ENCODE results near the gene SLC66A2. TPM values are rescaled to one million over a fixed set of nuclear protein-coding genes. Genes with fewer than 3 reads are reported as not detected.

Gene SLC66A2
- total RNA-seq, 1 experiment from 2014 or later: 28.6 TPM

DNA sequence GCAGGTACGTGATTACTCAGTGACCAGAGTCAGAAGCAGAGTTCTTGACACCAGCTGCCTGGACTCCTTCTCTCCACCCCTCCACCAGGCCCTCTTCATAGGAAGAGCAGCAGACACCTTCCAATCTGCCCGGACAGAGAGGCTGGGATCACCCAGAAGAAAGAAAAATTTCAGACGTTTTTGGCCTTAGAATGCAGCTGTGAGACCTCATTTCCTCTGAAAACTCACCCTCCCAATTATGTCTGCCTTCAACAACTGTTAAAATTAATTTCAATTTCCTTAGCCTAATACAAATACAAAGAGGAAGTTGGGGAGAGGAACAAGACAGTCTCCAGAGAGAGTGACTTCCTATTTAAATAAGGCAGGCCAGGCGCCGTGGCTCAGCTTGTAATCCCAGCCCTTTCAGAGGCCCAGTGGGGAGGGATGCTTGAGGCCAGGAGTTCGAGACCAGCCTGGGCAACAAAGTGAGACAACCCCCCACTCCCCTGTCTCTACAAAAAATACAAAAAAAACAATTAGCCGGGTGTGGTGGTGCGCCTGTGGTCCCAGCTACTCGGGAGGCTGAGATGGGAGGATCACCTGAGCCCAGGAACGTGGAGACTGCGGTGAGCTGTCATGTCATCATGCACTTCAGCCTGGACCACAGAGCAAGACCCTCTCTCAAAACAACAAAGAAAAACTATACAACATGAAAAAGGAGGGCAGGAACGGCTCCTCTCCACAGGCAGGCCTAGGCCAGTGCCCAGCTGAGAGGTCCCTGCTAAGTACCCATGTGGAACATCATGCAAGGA, 1.6 kb downstream of the SLC66A2 start:
- no peaks in the 10 kb centered on the region for H3K36me3 ChIP-seq (replicated peaks; ENCODE audit: control insufficient read depth, insufficient read depth, low read length)
- H3K4me3 ChIP-seq (ENCODE audit: insufficient read depth, low read depth, low read length): no peak overlapping the region; the same call in 1 of the 2 replicates
- H3K27me3 ChIP-seq (ENCODE audit: control insufficient read depth, insufficient read depth, low read length): peaks cover 41% of the 10 kb centered on the region
- DNase-seq: no peak

- DNase-seq: no peak
- no peaks in the 10 kb centered on the region for H3K36me3 ChIP-seq (replicated peaks; ENCODE audit: control insufficient read depth, insufficient read depth, low read length)
- H3K27me3 ChIP-seq (ENCODE audit: control insufficient read depth, insufficient read depth, low read length): peaks cover 31% of the 10 kb centered on the region
- no peak overlapping the region for H3K4me3 ChIP-seq (ENCODE audit: insufficient read depth, low read depth, low read length)
Observed at GRCh38 chr18:79948719-79949411, 2.6 kb downstream of the SLC66A2 start.

- H3K36me3 ChIP-seq (replicated peaks; ENCODE audit: control insufficient read depth, insufficient read depth, low read length): no peaks in the 10 kb centered on the region
- DNase-seq: no peak
- peaks cover 23% of the 10 kb centered on the region for H3K27me3 ChIP-seq (ENCODE audit: control insufficient read depth, insufficient read depth, low read length)
- H3K4me3 ChIP-seq (ENCODE audit: insufficient read depth, low read depth, low read length): no peak overlapping the region
Observed at GRCh38 chr18:79947881-79948610, 3.4 kb downstream of the SLC66A2 start.

DNA sequence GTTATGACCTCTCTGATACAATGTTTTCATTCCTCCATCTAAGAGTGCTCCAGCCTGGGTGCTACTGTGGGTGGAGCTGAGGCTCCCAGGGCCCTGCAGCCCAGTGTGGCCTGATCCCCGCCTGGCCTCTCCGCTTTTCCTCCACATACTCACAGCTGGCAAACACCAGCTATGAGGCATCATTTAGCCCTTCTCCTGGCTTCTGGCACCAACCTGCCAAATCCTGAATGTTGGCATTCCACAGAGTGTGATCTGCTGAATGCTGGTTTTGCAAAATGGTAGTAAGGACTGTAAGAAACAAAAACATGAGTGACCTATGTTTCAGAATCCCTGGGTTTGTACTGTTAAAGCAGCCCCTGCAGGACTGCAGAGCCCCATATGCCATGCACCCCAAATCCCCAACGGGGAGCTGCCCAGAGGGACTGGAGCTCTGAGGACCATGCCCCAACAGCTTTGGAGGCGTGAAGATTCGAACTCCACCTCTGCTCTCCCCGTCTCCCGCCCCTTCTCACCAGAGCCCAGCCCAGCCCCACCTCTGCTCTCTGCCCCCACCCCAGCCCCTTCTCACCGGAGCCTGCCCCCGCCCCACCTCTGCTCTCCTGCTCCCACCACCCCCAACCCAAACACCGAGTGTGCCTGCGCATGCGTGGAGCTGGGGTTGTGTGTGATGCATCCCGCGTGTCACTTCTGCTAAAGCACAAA, 4.2 kb downstream of the SLC66A2 start:
- peaks cover 14% of the 10 kb centered on the region for H3K27me3 ChIP-seq (ENCODE audit: control insufficient read depth, insufficient read depth, low read length)
- no peak for DNase-seq
- no peaks in the 10 kb centered on the region for H3K36me3 ChIP-seq (replicated peaks; ENCODE audit: control insufficient read depth, insufficient read depth, low read length)
- H3K4me3 ChIP-seq (ENCODE audit: insufficient read depth, low read depth, low read length): no peak overlapping the region

GRCh38 chr18:79945118-79946042, 6.1 kb downstream of the SLC66A2 start:
- DNase-seq: no peak

DNA sequence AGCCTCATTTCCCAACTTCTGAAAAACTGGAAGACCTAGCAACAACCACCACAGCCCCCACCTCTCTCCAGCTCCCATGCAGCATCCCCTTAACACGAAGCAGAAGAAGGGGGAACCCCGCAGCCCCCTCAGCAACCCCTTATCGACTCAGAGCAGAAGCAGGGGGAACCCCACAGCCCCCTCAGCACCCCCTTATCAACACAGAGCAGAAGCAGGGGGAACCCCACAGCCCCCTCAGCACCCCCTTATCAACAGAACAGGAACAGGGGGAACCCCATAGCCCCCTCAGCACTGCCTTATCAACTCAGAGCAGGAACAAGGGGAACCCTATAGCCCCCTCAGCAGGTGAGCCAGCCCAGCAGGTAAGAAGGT, 6.7 kb downstream of the SLC66A2 start:
- no peak for DNase-seq
- Histone ChIP-seq H3K4me3 (ENCODE audit: insufficient read depth, low read depth, low read length) (no peak overlapping the region), H3K27me3 (ENCODE audit: control insufficient read depth, insufficient read depth, low read length) (no peaks in the 10 kb centered on the region), H3K36me3 (replicated peaks; ENCODE audit: control insufficient read depth, insufficient read depth, low read length) (no peaks in the 10 kb centered on the region)

More at GRCh38 chr18:79945118-79946042, 6.1 kb downstream of the SLC66A2 start:
- Histone ChIP-seq H3K27me3 (ENCODE audit: control insufficient read depth, insufficient read depth, low read length) (peaks cover 2% of the 10 kb centered on the region), H3K4me3 (ENCODE audit: insufficient read depth, low read depth, low read length) (no peak overlapping the region), H3K36me3 (replicated peaks; ENCODE audit: control insufficient read depth, insufficient read depth, low read length) (no peaks in the 10 kb centered on the region)

DNA sequence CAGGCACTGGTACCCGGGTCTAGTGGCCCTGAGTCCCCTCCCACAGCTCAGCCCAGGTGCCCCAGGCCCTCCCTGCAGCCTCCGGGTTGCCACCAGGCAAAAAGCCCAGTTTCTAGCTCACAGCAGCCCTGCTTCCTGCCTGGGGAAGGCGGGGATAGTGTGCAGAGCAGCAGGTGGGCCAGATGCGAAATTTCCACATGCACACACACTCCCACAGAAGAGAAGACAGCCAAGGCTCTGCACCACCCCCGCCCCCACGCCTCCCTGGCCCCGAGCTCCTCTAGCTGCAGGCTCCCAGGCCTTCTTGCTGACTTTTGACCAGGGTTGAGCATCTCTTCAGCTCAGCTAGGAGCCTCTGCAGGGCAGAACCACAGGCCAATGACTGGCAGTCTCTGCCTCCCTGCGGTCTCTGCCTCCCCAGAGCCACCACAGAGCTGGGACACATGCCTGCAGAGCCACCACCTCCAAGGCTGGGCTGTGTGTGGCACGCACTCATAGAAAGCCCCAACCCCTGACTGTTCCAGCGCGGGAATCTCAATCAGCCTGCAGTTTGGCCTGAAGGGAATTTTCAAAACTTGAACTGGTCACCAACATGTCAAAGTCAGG, 7.2 kb downstream of the SLC66A2 start:
- Histone ChIP-seq H3K27me3 (ENCODE audit: control insufficient read depth, insufficient read depth, low read length) (no peaks in the 10 kb centered on the region), H3K36me3 (replicated peaks; ENCODE audit: control insufficient read depth, insufficient read depth, low read length) (no peaks in the 10 kb centered on the region), H3K4me3 (ENCODE audit: insufficient read depth, low read depth, low read length) (no peak overlapping the region)
- DNase-seq: no peak

GRCh38 chr18:79943608-79944125, 7.8 kb downstream of the SLC66A2 start:
- no peak for DNase-seq

DNA sequence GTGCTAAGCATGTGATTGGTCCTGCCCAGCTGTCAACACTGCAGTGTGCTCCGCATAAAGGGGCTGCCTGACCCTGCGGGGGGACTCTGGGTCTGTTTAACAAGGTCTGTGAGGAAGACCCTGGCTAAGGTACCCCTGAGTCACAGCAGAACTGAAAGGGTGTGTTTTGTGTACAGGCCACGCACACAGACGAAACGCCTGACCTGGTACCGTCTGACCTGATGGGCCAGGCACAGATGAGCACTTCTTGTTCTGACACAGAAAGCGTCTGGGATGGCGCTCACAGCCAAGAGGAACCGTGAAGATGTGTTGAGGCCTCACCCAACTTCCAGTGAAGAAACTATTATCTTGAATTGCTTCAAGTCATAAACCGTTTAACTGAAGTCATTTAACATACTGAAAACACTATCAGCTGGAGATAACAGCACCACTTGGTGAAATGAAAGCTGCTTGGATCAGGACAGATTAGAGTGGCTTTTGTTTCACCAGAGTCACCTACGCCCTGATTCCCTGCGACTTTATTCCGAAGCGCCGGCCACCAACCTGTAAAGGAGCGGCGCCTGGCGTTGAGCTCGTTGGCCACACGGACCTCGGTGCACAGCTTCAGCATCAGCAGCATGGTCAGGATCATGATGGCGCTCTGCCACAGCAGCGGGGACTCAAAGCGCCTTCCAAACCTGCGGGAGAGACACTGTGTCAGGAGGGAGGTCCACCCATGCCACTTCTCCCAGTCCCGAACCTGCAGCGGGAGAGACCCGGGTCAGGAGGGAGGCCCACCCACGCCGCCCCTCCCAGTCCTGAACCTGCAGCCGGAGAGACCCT, 8.5 kb downstream of the SLC66A2 start:
- no peak for DNase-seq
- no peaks in the 10 kb centered on the region for H3K36me3 ChIP-seq (replicated peaks; ENCODE audit: control insufficient read depth, insufficient read depth, low read length)
- H3K27me3 ChIP-seq (ENCODE audit: control insufficient read depth, insufficient read depth, low read length): no peaks in the 10 kb centered on the region
- no peak overlapping the region for H3K4me3 ChIP-seq (ENCODE audit: insufficient read depth, low read depth, low read length)

More at GRCh38 chr18:79943608-79944125, 7.8 kb downstream of the SLC66A2 start:
- H3K36me3 ChIP-seq (replicated peaks; ENCODE audit: control insufficient read depth, insufficient read depth, low read length): no peaks in the 10 kb centered on the region
- H3K4me3 ChIP-seq (ENCODE audit: insufficient read depth, low read depth, low read length): no peak overlapping the region
- no peaks in the 10 kb centered on the region for H3K27me3 ChIP-seq (ENCODE audit: control insufficient read depth, insufficient read depth, low read length)

DNA sequence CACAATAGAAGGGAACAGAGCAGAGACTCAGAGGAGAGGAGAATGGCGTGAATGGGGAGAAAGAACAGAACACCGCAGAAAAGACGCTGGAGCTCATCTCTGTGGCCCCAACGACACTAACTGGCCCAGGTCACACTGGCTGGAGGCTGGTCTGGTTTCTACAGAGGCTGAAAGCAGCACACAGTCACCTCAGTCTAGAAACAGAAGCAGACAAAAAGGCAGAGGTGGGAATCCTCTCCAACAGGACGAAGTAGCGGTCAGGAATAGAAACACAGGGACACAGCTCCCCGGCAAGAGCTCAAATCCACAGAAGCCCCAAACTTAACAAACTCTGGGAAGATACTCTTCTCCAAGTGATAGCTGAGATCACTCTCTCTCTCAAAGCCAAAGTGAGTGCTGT, 9.2 kb downstream of the SLC66A2 start:
- H3K27me3 ChIP-seq (ENCODE audit: control insufficient read depth, insufficient read depth, low read length): no peaks in the 10 kb centered on the region
- DNase-seq: no peak

GRCh38 chr18:79941473-79942119, 9.9 kb downstream of the SLC66A2 start:
- Histone ChIP-seq H3K4me3 (ENCODE audit: insufficient read depth, low read depth, low read length) (no peak overlapping the region), H3K36me3 (replicated peaks; ENCODE audit: control insufficient read depth, insufficient read depth, low read length) (no peaks in the 10 kb centered on the region), H3K27me3 (ENCODE audit: control insufficient read depth, insufficient read depth, low read length) (no peaks in the 10 kb centered on the region)
- no peak for DNase-seq

More for the DNA sequence above, 9.2 kb downstream of the SLC66A2 start:
- H3K36me3 ChIP-seq (replicated peaks; ENCODE audit: control insufficient read depth, insufficient read depth, low read length): no peaks in the 10 kb centered on the region
- no peak overlapping the region for H3K4me3 ChIP-seq (ENCODE audit: insufficient read depth, low read depth, low read length)

DNA sequence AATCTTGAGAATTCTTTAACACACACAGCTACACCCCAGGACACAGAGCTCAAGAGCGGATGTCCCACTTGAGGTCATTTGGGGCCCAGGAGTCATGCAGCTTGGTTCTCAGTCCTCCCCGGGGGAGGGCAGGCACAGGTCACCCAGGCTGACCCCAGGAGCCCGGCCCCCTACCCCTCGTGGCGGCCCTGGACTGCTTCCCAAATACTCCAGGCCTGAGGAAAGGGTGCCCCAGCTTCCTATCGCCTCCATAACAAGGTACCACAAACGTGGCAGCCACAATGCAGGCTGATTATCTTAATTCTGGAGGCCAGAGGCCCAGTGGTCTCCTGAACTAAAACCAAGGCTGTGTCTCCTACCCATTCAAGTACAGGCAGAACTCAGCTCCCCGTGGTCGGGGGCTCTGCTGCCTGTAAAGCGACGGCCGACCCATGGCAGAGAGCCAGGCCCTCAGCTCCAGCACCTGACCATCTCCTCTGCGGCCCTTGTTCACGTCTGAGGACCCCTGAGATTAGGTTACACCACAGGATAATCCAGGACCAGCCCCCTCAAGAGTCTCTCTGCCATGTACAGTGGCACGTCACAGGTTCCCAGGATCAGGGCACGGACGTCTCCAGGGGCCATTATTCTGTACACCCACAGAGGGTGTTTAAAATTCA, 10.5 kb downstream of the SLC66A2 start:
- DNase-seq: no peak
- Histone ChIP-seq H3K4me3 (ENCODE audit: insufficient read depth, low read depth, low read length) (no peak overlapping the region), H3K36me3 (replicated peaks; ENCODE audit: control insufficient read depth, insufficient read depth, low read length) (no peaks in the 10 kb centered on the region), H3K27me3 (ENCODE audit: control insufficient read depth, insufficient read depth, low read length) (no peaks in the 10 kb centered on the region)
